ENCODE measurements around the gene ITIH5.

DNA sequence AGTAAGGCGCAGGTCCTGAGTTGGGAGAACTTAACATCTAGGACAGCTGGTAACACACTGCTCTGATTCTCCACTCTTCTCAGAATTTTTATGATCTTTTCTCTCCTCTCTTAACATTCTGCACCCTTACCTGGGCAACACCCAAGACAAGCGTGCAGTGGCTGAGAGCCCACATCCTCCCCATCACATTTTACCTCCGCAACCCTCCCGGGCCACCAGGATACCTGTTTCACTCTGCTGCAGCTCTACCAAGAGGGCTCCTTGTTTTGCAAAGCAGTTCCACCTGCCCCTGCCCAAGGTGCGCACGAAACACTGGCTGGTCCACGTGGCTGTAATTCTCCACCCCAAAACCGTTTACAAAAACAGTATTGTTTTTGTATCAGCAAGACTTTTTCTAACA is 81.5 kb downstream of the ITIH5 start:
- TF ChIP-seq ZNF343 (CRISPR knock-in tag; IDR thresholded peaks at IDR 0.05) (no peak), HOXA7 (CRISPR knock-in tag; IDR thresholded peaks at IDR 0.05) (no peak), ZSCAN29 (CRISPR knock-in tag; conservative IDR thresholded peaks at IDR 0.05) (no peak), RAD21 (CRISPR knock-in tag; IDR thresholded peaks at IDR 0.05) (no peak)
